Measurements from ENCODE around the gene ARMC9.

The ARMC9 gene

DNA sequence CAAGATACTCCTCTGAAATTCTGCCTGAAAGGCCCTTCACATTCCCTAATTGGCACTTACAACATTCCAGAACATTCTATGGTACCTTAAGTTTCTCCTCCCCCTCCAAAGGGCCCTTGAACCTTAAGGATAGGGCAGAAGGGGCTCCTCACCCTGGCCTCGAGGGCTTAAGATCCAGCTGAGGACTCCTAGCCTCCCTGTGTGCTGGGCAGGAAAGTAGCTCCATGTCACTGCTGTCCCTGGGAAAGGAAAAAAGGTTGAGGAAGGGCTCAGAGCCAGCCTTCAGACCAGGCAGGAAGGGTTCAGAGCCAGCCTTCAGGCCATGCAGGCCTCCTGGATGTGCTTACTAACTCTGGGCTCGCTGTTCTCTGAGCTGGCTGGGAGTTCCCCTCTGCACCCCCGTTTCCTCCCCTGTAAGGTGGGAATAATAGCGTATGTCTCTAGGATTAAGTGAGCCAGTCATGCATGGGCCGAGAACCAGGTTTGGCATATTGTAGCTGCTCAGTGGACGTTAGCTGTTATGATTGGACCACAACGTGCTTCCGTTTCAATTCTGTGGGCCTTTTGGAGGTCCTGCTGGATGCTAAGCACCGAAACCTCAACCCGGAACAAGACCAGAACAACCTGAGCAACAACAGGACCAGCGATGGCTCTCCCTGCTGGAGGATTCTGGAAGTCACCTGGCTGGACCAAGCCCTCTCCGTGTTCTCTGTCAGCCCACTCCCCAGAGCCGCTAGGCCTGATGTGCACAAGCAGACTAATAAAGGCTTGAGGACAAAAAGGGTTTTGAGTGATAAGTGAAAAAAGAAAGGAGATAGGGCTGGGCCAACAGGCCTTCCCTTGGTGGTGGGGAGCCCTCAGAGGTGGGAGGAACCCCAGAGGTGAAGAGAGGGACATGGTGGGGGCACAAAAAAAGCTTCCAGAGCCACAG lies 196.0 kb downstream of the ARMC9 start:
- Histone ChIP-seq H3K27me3 (ENCODE audit: insufficient read depth, low read depth) (no peaks in the 10 kb centered on the region), H3K4me2 (no peak overlapping the region), H2AFZ (ENCODE audit: low read depth) (no peak overlapping the region), H4K20me1 (ENCODE audit: insufficient read depth) (no peaks in the 10 kb centered on the region), H3K27ac (no peak overlapping the region), H3K79me2 (ENCODE audit: insufficient read depth, low read depth) (no peaks in the 10 kb centered on the region), H3K36me3 (ENCODE audit: insufficient read depth) (no peaks in the 10 kb centered on the region), H3K4me3 (IDR thresholded peaks at IDR 0.05; ENCODE audit: insufficient read depth, low read depth, low read length) (no peak overlapping the region), H3K9ac (no peak overlapping the region), H3K4me1 (ENCODE audit: low read depth, poor library complexity, severe bottlenecking) (peaks cover 5% of the 10 kb centered on the region)
- TF ChIP-seq, protein P1, sequence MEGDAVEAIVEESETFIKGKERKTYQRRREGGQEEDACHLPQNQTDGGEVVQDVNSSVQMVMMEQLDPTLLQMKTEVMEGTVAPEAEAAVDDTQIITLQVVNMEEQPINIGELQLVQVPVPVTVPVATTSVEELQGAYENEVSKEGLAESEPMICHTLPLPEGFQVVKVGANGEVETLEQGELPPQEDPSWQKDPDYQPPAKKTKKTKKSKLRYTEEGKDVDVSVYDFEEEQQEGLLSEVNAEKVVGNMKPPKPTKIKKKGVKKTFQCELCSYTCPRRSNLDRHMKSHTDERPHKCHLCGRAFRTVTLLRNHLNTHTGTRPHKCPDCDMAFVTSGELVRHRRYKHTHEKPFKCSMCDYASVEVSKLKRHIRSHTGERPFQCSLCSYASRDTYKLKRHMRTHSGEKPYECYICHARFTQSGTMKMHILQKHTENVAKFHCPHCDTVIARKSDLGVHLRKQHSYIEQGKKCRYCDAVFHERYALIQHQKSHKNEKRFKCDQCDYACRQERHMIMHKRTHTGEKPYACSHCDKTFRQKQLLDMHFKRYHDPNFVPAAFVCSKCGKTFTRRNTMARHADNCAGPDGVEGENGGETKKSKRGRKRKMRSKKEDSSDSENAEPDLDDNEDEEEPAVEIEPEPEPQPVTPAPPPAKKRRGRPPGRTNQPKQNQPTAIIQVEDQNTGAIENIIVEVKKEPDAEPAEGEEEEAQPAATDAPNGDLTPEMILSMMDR (conservative IDR thresholded peaks at IDR 0.05; ENCODE audit: low read depth, low read length), result no peak

DNA sequence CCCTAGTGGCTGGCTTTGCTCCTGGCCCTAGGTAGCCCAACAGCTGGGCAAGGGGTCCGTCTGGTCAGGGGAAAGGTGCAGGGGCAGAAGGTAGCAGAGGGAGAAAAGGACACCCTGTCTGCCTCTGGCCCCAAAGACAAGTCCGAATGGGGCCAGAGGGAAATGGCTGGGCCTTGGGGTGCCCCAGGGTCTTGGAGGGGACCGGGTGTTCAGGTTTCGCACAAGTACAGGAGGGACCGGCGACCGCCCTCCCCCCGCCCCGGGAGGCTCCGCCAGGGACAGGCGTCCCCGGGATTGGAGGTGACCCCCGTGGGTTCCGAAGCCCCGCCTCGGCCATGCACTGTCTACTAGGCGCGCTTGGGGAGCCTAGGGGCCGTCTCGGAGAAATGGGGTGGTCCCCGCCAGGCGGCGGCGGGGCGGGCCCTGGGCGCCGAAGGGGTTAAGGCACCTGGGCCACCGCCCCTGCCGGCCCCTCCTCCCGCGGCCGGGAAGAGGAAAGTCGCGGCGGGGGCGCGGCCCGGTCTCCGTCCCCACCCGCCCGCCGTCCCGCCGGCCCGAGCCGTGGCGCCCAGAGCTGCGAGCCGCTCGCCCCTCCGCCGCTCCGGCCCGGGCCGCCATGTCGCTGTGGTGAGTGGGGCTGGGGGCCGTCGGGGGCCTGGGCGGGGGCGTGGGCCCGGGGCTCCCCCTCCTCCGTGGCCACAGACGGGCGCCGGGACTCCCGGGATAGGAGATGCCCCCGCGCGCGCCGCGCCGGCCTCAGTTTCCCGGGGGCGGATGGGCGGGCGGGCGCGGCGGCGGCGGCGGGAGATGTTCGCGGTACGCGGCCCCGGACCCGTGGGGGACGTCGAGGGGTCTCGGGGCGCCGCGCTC lies 197.0 kb downstream of the ARMC9 start, which contains the start of gene B3GNT7:
Gene B3GNT7, plus strand, starts transcription at position 523 of the 870 bp plus-strand sequence. Its CDS starts 94 bp downstream, at position 617.
- TF ChIP-seq, protein P1 (conservative IDR thresholded peaks at IDR 0.05; ENCODE audit: low read depth, low read length), result no peak
- H3K9ac ChIP-seq, result no peak within 1 kb of the TSS
- no peaks in the 10 kb centered on the region for H3K36me3 ChIP-seq (ENCODE audit: insufficient read depth)
- peaks cover 5% of the 10 kb centered on the region for H3K4me1 ChIP-seq (ENCODE audit: low read depth, poor library complexity, severe bottlenecking)
- H3K79me2 ChIP-seq (ENCODE audit: insufficient read depth, low read depth), result no peaks in the 10 kb centered on the region
- H3K4me2 ChIP-seq, result no peak within 1 kb of the TSS
- H3K27ac ChIP-seq, result no peak within 1 kb of the TSS
- H3K4me3 ChIP-seq (IDR thresholded peaks at IDR 0.05; ENCODE audit: insufficient read depth, low read depth, low read length), result no peak within 1 kb of the TSS
- H3K27me3 ChIP-seq (ENCODE audit: insufficient read depth, low read depth), result no peaks in the 10 kb centered on the region
- H4K20me1 ChIP-seq (ENCODE audit: insufficient read depth), result no peaks in the 10 kb centered on the region
- no peak within 1 kb of the TSS for H2AFZ ChIP-seq (ENCODE audit: low read depth)

DNA sequence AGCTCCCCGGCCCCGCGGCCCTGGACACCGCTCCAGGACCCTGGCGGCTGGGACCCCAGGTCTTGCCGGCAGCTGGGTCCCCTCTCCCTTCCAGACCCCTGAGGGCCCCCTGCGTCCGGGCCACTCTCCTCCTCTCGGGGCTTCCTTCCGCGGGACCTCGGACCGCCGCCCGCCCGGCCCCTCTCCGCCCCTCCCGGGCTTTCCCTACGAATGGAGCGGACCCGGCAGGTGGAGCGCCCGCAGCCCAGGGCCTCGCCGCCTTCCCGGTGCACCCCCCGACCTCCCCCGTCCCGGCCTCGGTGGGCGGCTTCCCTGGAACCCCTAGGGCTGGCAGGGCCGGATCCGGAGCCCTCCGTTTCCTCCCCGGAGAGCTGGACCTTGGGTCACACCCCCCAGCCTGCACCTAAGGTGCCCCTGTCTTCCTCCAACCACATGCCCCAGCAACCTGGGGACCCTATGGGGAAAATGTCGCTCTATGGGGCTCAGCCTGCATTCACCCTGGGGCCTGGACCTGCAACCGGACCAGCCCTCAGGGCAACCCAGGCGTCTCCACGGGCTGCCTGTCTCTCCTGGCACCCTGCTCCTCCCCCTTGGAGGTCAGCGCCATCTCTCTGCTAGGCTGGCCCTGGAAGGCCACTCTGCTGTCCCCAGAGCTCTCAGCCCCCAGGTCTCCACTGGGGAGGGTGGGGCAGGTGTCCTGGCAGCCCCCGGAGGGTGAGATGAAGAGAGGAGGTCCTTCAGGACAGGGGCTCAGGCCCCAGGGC lies 197.8 kb downstream of the ARMC9 start:
- H3K9ac ChIP-seq, result no peak overlapping the region
- H3K27me3 ChIP-seq (ENCODE audit: insufficient read depth, low read depth), result no peaks in the 10 kb centered on the region
- no peaks in the 10 kb centered on the region for H3K36me3 ChIP-seq (ENCODE audit: insufficient read depth)
- H3K79me2 ChIP-seq (ENCODE audit: insufficient read depth, low read depth), result no peaks in the 10 kb centered on the region
- peaks cover 5% of the 10 kb centered on the region for H3K4me1 ChIP-seq (ENCODE audit: low read depth, poor library complexity, severe bottlenecking)
- no peak overlapping the region for H3K4me2 ChIP-seq
- no peak overlapping the region for H2AFZ ChIP-seq (ENCODE audit: low read depth)
- TF ChIP-seq, protein P1 (conservative IDR thresholded peaks at IDR 0.05; ENCODE audit: low read depth, low read length), result no peak
- H3K27ac ChIP-seq, result no peak overlapping the region
- H3K4me3 ChIP-seq (IDR thresholded peaks at IDR 0.05; ENCODE audit: insufficient read depth, low read depth, low read length), result no peak overlapping the region
- no peaks in the 10 kb centered on the region for H4K20me1 ChIP-seq (ENCODE audit: insufficient read depth)
